ENCODE data around the gene OBP2A.

Gene OBP2A

GRCh38 chr9:135552698-135553171 is 6.8 kb downstream of the OBP2A start:
- DNase-seq, result no peak

GRCh38 chr9:135554718-135555117 is 8.8 kb downstream of the OBP2A start:
- no peak for DNase-seq

- DNase-seq, result no peak
Observed at GRCh38 chr9:135555203-135555602, 9.3 kb downstream of the OBP2A start.

DNA sequence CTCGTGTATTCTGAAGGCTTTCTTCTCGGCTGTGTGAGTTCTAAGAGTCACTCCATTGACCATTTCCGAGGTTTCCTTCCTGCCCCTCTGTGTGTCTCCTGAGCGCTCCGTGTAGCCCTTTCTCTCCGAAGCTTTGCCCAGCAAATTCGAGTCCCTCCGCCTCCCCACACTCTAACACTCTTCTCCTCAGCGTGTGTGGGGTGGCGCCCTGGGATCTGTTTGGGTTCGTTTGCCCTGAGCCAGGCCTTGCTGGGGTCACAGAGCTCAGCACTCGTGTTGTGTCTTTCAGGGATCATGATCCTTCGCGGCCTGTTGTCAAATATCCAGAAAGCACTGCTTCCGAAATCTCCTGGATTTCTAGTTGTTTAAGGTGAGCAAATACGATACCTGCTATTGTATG is 10.0 kb downstream of the OBP2A start:
- no peak for DNase-seq

DNA sequence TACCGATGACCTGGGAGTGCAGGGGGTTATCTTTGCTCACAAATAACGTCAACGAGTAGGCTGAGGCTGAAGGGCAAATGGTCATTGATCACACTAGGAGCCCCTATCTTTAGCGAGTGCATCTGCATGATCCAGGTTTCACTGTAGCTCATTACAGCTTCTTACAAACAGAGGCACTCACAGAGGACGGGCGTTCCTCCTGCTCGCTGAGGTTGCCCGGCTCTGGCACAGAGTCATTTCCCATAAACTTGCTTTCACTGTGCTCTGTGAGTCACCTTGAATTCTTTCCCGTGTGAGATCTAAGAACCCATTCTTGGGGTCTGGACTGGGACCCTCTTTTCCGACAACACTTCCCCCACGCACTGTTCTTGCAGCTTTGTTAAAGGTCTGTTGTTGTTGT is 13.7 kb downstream of the OBP2A start:
- no peak for DNase-seq

DNA sequence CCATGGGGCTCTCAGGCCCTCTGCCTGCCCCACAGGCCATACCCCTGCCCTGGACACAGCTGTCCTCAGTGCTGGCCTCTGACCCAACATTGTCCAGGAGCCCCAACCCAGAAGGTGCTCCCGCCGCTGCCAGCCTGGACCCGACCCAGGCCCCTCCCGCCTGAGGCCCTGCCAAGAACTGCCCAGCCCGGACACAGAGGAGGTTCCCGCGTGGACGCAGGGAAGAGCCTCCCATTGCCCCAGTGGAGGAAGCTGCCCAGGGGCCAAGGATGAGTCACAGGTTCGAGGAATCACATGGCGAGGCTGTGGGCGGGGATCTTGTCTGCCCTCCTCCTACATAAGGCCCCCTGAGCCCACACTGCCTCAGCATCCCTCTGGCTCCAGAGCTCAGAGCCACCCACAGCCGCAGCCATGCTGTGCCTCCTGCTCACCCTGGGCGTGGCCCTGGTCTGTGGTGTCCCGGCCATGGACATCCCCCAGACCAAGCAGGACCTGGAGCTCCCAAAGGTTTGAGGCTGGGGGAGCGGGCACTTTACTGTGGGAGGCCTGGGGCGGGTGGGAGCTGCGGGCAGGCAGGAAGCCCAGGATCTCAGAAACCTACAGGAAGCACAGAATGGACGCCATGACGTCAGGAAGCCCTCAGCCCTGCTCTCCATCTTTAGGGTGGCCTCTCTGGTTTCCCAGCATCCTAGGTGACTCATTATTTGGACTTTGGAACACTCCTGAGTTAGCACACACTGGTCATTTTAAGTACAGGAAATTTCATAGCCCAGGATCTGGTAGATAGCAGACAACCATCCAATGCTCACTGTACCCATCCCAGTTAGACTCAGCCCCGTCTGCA is 15.7 kb downstream of the OBP2A start, which contains the start of gene PAEP:
Gene PAEP (plus strand): TSS at position 366 of the 844 bp plus-strand sequence.
- DNase-seq, result no peak

- no peak for DNase-seq
Observed at GRCh38 chr9:135562235-135562745, 16.4 kb downstream of the OBP2A start.

DNA sequence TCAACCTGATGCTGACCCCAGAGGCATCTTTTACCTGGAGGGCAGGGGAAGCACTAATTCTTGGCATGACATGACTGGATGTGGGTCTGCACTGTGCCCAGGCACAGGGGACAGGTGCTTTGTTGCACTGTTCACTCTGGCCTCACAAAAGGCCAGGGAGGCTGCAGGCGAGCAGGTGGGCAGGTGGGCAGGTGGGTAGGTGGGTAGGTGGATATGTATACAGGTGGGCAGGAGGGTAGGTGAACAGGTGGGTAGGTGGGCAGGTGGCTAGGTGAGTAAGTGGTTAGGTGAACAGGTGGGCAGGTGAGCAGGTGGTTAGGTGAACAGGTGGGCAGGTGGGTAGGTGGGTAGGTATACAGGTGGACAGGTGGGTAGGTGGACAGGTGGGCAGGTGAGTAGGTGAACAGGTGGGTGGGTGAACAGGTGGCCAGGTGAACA is 17.1 kb downstream of the OBP2A start:
- DNase-seq, result no peak

GRCh38 chr9:135563858-135564257 is 17.9 kb downstream of the OBP2A start:
- no peak for DNase-seq

DNA sequence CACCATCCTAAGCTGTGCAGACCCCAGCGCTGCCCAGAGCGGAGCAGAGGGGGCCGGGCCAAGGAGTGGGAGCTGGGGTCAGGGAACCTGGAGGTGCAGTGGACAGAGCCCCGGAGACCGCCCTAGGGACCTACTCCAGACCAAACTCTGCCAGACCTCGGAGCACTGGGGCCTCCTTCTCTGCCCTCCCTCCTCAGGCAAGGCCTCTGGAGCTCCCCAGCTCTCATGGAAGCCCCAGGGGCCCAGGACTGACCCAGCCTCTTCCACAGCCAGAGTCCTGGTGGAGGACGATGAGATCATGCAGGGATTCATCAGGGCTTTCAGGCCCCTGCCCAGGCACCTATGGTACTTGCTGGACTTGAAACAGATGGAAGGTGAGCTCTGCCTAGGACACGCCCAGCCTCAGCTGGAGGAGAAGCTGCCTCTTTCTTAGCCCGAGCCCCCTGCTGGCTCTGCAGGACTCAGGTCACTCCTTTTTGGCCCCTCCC is 19.3 kb downstream of the OBP2A start:
- no peak for DNase-seq

DNA sequence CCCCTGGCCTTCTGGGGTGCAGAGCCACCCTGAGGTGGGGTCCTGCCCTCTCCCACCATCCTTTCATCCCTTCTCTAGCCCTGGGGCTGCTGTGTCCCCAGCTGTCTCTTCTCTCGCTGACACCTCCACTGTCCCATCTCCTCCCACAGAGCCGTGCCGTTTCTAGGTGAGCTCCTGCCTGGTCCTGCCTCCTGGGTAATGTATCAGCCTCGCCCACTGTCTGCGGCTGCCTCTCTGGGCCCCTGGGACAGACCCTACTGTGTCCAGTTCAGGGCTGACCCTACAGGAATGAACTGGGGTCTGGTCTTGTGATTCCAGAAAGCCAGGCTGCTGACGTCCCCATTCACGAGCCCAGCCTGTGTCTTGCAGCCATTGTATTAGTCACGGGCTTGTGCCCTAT is 19.7 kb downstream of the OBP2A start:
- no peak for DNase-seq

GRCh38 chr9:135566552-135566951 is 20.6 kb downstream of the OBP2A start:
- DNase-seq, result no peak

DNA sequence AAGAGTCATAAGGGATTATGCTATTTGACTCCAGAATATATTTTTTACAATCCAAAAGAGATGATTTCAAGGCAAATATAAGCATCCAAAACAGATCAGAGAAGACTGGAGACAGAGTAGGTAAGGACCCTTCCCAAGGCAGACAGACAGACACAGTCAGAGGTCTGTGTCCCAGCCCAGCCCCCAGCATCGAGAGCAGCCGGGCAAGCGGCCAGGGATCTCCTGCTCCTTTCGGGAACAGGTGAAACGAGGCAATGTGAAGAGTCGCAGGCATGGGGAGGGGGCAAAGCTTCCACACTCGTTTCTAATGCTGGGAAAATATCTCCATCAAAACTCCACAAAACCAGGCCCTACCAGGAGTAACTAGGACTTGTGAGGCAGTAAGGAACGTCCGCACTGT is 21.4 kb downstream of the OBP2A start:
- DNase-seq, result no peak

- DNase-seq, result no peak
Observed at GRCh38 chr9:135568026-135568425, 22.1 kb downstream of the OBP2A start.

GRCh38 chr9:135570456-135570855 is 24.5 kb downstream of the OBP2A start:
- no peak for DNase-seq

DNA sequence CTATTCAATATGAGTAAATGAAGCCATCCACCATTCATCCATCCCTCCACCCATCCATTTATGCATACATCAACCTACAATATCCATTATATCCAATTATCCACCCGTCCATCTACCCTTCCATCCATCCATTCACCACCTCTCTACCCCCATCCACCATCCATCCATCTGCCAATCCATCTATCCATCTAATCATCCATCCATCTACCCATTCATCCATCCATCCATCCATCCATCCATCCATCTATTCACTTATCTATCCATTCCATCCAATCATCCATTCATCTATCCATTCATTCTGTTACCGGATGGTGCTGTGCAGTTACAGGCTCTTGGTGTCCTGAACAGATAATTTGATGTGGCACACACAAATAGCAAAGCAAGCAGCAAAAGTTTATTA is 26.3 kb downstream of the OBP2A start:
- no peak for DNase-seq

GRCh38 chr9:135573124-135573523 is 27.2 kb downstream of the OBP2A start:
- no peak for DNase-seq

DNA sequence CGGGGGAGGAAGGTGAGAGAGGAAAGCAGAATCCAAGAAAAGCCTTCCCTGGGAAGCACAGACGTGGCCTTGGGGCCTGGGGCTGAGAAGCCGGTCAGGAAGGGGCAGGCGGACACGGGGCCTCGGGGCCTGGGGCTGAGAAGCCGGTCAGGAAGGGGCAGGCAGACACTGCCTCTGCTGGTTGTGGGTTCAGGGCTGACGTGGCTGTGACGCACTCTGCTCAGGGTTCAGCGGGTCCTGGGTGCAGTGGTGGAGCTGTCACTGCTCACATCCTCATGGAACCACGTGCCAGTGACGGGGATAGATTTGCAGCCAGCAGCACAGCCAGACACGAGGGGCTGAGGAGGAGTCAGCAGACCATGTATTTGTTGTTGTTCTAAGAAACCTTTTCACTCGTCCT is 28.4 kb downstream of the OBP2A start:
- DNase-seq, result no peak

DNA sequence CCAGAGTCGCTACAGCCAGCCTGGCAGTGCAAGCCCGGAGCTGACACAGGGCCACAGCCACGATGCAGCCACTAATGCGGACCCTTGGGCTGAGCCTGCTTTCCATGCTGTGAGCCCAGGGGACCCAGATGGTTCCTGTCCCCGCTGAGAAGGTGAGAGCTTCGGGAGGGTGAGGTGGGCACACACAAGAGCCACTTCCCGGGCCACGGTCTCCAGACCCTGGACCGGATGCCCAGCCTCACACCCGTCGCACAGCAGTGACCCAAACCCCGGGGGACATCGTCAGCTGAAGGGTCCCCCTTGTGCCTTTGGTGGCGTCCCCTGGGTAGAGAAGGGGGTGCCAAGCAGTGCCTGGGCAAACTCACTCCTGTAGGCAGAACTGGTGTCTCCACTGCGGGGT is 29.0 kb downstream of the OBP2A start:
- no peak for DNase-seq

DNA sequence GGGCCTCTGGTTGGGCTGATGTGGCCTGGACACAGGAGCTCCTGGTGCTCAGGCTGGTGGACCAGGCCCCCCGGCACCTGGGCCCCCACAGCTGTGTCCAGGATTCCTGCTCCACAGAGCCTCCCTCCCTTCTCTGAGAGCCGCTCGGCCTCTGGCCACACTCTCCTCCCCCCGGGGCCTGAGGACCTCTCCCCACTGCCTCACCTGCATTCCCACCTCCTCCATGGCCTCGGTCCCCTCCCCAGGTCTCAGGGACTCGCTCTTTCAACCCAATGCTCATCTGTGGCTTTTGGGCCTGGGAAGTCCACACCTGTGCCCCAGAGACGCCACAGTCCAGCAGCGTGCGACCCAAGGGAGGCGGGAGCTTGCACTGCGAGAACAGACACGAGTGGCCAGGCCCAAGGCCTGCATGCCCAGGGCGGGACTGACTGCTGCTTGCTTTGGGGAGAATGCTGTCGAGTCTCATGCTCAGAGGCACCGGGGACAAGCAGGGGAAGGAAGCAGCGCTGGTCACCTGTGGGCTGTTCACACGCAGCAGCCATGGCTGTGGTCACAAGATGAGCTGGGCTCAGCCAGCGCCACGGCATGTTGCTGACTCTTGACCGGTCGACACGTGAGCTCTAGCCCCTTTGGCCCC is 30.2 kb downstream of the OBP2A start:
- no peak for DNase-seq

- DNase-seq, result no peak
Observed at GRCh38 chr9:135577256-135577655, 31.3 kb downstream of the OBP2A start.

GRCh38 chr9:135579356-135579755 is 33.4 kb downstream of the OBP2A start:
- no peak for DNase-seq

- no peak for DNase-seq
Observed at GRCh38 chr9:135579889-135580660, 34.1 kb downstream of the OBP2A start.
